GM19239 (cell line): ENCODE measurements around the gene LMX1B.

Source experiments
- DNase-seq: peaks from one replicate; pipeline ENCODE4 v3.0.0; 2011; ENCODE audit warnings: low spot score; ENCODE audit not compliant: insufficient read length
- FAIRE-seq: peaks from 2 replicates; lab custom pipeline; 2011; peaks lifted over from hg19 to GRCh38; lab: Jason Lieb, UNC

LMX1B gene

GRCh38 chr9:126672634-126673284 lies 59.0 kb downstream of the LMX1B start:
- FAIRE-seq (no peak), DNase-seq (no peak)

- DNase-seq (no peak), FAIRE-seq (no peak)
Measured at GRCh38 chr9:126673689-126674364, 60.1 kb downstream of the LMX1B start.

- no peak for FAIRE-seq
Measured at GRCh38 chr9:126674365-126675146, 60.8 kb downstream of the LMX1B start.

GRCh38 chr9:126675147-126675467 lies 61.4 kb downstream of the LMX1B start:
- FAIRE-seq (no peak), DNase-seq (no peak)

More at GRCh38 chr9:126674365-126675146, 60.8 kb downstream of the LMX1B start:
- no peak for DNase-seq

- DNase-seq (no peak), FAIRE-seq (no peak)
Measured at GRCh38 chr9:126676102-126676684, 62.5 kb downstream of the LMX1B start.

GRCh38 chr9:126676685-126677143 lies 63.0 kb downstream of the LMX1B start:
- DNase-seq (no peak), FAIRE-seq (no peak)

GRCh38 chr9:126677188-126678084 lies 63.7 kb downstream of the LMX1B start:
- no peak for FAIRE-seq
- DNase-seq: no peak

- DNase-seq (no peak), FAIRE-seq (no peak)
Measured at GRCh38 chr9:126678989-126679388, 65.3 kb downstream of the LMX1B start.

GRCh38 chr9:126681336-126681735 lies 67.6 kb downstream of the LMX1B start:
- DNase-seq (no peak), FAIRE-seq (no peak)

- DNase-seq: no peak
- FAIRE-seq: no peak
Measured at GRCh38 chr9:126682113-126682810, 68.5 kb downstream of the LMX1B start.

GRCh38 chr9:126682928-126683697 lies 69.4 kb downstream of the LMX1B start:
- DNase-seq: no peak
- no peak for FAIRE-seq

GRCh38 chr9:126683698-126684044 lies 69.9 kb downstream of the LMX1B start:
- no peak for DNase-seq
- FAIRE-seq: no peak

GRCh38 chr9:126684345-126684744 lies 70.6 kb downstream of the LMX1B start:
- DNase-seq (no peak), FAIRE-seq (no peak)

- DNase-seq: no peak
- no peak for FAIRE-seq
Measured at GRCh38 chr9:126684965-126685465, 71.3 kb downstream of the LMX1B start.

- FAIRE-seq: no peak
- DNase-seq: no peak
Measured at GRCh38 chr9:126687930-126688461, 74.3 kb downstream of the LMX1B start.

- FAIRE-seq: no peak
- DNase-seq: no peak
Measured at GRCh38 chr9:126688617-126689016, 74.9 kb downstream of the LMX1B start.

GRCh38 chr9:126689027-126689825 lies 75.5 kb downstream of the LMX1B start:
- DNase-seq (no peak), FAIRE-seq (no peak)
